HPDE6-E6E7 (cell line): ENCODE data around the gene TSBP1.
"Not testable (repeated sequence)": the region's sequence is repeated elsewhere in the genome, so short reads cannot be mapped to it uniquely, and the experiment has no call there.

ENCODE experiments used
- DNase-seq: peaks from one replicate; pipeline ENCODE4 v3.0.0; 2011; ENCODE audit warnings: missing footprints; ENCODE audit errors: extremely low spot score

The TSBP1 gene

DNA sequence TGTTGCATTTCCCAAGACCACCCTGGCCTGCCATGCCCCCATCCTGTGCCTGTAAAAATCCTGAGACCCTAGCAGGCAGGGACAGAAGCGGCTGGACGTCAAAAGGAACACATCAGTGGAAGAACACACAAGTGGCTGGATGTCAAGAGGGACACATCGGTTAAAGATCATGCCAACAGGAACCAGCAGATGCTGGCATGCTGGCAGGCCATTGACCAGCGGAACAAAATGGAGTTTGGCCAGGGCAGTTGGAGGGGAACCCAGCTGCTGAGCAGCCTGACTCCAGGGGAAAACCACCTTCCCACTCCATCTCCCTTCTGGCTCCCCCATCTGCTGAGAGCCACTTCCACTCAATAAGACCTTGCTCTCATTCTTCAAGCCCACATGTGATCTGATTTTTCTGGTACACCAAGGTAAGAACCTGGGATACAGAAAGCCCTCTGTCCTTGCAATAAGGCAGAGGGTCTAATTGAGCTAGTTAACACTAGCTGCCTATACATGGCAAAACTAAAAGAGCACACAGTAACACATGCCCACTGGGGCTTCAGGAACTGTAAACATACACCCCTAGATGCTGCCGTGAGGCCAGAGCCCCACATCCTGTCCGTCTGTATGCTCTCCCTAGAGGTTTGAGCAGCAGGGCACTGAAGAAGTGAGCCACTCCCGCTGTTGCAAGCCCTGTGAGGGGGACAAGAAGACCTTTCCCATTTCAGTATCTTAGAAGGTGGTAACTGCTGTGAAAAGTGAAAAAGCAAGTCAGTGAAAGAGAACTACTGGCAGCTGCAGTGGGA is 4.2 kb upstream of the TSBP1 start:
- DNase-seq, result no peak

DNA sequence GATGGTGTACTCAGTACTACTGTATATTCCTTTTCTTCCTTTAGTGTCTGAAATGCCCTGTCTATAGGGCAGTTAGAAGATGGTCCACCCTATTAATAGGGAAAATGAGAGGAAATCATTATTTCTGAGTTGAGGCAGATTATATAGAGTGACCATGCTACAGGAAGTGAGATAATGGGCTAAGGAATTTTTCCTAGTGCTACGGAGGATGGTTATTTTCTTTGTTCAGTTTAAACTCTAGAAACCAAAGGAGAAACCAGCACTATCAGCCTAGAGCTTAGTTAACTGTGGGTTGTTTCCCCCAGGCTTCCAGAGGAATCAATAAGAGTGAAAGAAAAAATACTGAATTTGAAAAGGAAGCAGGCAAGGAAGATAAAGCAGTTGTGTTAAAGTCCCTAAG is 474 bp downstream of the TSBP1 start:
- DNase-seq, result no peak

DNA sequence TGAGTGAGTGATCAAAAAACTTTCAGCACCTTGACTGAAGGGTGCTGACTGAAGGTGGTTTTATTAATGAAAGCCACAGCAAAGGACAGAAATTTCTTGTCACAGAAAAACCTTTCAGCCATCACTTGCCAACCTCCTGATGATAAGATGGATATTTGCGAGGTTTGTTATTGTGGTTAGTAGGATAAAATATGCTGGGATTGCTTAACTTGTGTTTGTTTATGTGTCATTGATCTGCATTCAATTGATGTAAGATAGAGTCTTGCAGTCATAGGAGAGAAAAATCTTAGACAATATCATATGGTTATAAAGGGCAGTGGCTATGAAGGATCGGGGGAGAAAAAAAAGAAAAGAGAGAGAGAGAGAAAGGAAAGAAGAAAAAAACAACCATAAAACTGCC is 1.2 kb downstream of the TSBP1 start:
- DNase-seq, result no peak

DNA sequence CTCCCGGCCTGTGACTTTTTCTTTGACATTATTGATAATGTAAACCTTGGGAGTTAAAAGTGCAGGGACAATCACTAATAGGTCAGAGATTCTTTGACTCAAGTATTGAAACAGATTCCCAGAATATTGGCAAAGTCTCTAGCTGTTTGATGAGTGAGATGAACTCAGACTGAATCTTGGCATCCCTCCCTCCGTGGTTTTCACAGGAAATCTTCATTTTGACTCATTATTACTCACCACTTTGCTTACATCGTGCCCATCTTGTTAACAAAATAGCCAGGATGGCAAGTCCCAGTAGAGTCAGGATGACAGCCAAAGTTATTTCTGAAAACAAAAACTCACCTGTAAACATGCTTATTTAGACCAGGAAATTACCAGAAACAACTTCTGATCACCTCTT is 2.0 kb downstream of the TSBP1 start:
- DNase-seq, result peak; percentile 60

DNA sequence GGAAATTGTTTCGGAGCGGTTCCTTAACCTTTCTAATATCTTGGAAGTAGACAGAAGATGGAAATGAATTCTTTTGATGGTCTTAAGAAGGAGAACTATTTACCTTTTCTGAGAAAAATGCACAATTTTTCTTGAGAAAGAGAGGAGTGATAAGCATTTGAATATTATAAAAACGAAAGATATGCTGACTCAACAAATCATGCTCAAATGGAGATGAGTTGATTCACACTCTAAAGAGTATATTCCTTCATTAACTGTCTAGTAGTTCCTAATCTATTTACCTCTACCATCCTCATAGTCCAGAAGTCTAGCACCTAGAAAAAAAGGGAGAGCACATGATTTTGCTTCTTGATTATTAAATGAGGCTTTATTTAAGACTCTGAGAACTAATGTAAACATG is 4.1 kb downstream of the TSBP1 start:
- DNase-seq, result no peak

DNA sequence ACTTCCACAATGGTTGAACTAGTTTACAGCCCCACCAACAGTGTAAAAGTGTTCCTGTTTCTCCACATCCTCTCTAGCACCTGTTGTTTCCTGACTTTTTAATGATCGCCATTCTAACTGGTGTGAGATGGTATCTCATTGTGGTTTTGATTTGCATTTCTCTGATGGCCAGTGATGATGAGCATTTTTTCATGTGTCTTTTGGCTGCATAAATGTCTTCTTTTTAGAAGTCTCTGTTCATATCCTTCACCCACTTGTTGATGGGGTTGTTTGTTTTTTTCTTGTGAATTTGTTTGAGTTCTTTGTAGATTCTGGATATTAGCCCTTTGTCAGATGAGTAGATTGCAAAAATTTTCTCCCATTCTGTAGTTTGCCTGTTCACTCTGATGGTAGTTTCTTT is 12.5 kb downstream of the TSBP1 start:
- not testable (repeated sequence) for DNase-seq

DNA sequence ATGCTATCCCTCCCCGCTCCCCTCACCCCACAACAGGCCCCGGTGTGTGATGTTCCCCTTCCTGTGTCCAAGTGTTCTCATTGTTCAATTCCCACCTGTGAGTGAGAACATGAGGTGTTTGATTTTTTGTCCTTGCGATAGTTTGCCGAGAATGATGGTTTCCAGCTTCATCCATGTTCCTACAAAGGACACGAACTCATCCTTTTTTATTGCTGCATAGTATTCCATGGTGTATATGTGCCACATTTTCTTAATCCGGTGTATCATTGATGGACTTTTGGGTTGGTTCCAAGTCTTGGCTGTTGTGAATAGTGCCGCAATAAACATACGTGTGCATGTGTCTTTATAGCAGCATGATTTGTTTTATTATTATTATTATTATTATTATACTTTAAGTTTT is 13.2 kb downstream of the TSBP1 start:
- not testable (repeated sequence) for DNase-seq

DNA sequence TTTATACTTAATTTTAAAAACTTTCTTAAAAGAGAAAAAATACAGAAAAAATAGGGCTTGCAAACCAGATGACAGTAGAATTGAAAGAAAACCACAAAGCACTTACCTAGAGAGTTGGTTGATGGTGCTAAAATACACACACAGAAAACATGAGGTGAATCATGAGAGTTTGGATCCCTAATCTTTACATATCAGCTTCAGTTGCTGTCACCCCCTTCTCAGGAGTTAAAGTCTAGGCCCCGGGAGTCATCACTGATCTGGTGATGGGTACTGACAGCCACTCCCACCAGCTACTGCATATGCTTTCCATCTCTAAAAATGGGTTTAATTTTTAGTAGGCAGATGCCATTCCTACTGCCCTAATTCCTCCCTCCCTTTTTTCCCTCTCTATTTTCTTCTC is 16.7 kb downstream of the TSBP1 start:
- DNase-seq, result no peak

DNA sequence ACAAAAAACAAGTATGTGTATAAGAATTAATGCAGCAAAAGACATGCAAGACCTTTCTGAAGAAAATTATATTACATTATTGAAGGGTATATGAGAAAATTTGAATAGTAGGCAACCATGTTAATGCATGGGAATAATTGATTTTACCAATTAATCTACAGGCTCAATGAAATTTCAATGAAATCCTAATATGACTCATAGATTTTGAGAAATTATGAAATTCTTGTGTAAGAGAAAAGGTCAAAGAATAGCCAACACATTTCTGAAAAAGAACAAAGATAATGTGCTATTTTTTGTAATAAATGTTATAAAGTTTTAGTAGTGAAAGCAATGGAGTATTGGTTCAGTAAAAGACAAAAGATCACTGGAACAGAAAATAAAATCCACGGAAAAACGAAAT is 18.4 kb downstream of the TSBP1 start:
- no peak for DNase-seq

DNA sequence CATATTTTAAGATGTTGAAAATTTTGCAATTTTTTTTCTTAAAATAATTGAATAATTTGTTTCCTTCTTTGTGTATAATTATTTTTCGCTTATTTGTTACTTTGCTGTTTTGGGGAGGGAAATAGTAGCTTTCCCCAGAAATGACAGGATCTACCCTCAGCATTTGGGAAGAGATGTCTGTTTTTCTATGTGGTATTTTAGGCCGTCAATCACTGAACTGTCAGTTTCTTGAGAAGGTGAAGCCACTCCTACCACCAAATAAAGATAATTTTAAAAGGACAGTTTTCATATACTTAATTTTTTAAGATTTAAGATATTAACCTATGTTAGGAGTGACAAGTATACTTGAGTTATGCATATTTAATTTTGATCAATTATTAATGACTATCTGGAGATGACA is 31.5 kb downstream of the TSBP1 start:
- DNase-seq, result no peak

DNA sequence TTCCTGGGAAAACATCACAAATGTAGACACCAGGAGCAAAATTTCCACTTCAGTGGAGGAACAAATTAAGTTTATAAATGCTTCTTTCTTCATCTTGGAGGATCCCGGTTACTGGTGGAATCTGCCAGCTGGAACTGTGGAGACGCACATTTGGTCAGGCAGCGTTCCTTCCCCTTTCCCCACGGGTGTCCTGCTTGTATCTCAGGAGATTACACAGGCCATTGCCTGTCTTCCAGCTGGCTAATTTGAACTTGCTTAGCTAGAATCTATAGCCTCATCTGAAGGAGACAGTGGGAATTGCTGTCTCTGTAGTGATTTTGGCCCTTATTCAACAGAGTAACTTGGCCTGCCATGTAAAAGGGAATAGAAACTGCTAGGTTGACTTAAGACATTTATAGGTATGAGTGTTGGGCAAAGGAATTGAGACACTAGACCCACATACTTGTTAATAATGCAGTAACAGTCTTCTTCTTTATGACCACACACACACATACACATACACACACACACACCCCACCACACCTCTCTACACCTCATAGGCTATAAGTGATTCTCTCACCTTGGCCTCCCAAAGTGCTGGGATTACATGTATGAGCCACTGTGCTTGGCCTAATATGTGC is 34.4 kb downstream of the TSBP1 start:
- no peak for DNase-seq

DNA sequence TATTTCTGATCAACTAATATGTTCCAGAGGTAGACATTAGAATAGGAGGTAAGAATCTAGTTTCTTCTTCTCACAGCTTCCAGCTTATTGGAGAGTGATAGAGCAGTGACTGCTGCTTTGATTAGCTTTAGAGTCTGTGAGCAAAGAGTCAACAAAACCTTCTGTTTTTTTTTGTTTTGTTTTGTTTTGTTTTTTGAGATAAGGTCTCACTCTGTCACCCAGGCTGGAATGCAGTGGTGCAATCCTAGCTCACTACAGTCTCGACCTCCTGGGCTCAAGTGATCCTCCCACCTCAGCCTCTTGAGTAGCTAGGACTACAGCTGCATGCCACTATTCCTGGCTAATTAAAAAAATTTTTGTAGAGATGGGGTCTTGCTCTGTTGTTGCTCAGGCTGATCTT is 39.3 kb downstream of the TSBP1 start:
- no peak for DNase-seq

DNA sequence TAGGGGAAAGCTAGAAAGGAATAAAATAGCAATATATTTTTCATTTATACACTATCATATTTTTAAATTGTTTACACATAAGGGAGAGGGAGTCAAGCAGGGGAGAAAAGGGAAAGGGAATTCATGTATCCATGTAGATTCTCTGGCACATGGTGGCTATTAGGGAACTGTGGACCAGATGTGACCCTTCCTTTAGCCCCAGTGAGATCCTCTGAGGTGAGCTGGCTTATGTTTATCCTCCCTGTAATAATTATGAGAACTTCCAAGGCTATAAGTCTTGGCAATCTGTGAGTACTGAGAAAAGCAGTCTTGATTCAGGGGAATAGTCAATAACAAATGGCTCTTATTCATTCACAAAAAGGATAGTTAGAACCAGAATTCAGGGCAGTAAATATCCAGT is 42.6 kb downstream of the TSBP1 start:
- DNase-seq, result no peak

DNA sequence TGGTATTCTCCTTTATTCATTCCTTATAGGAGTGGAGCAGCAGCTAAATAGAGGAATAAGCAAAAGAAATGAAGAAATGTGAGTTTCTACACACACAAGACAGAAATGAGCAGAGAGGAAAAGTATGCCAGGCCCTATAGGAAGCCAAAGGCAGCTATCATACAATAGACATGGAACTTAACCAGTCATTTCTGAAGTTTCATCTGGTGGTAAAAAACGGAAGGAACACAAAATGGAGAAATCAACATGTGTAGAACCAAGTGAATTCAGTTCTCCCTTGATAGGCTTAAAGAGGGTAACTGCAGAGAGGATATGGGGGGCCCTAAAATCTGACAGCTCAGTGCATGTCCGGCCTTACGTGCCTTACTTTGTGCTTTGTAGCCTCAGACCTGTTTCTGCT is 44.6 kb downstream of the TSBP1 start:
- DNase-seq, result no peak

DNA sequence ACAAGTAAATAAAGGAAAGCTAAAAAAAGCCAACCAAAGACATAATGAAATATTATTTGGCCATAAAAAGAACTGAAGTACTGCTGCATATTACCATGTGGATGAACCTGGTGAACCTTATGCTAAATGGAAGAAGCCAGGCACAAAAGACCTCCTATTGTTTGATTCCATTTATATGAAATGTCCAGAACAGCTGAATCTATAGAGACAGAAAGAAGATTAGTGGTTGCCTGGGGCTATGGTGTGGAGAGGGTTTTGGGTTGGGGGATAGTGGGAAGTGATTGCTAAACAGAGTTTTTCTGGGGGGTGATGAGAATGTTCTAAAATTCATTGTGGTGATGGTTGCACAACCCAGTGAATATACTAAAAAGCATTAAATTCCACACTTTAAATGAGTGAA is 53.2 kb downstream of the TSBP1 start:
- no peak for DNase-seq

DNA sequence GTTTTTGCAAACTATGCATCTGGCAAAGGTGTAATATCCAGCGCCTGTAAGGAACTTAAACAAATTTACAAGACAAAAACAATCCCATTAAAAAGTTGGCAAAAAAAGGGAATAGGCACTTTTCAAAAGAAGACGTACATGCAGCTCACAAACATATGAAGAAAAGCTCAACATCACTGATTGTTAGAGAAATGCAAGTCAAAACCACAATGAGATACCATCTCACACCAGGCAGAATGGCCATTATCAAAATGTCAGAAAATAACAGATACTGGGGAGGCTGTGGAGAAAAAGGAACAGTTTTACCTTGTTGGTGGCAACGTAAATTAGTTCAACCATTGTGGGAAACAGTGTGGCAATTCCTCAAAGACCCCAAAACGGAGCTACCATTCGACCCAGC is 54.2 kb downstream of the TSBP1 start:
- no peak for DNase-seq

DNA sequence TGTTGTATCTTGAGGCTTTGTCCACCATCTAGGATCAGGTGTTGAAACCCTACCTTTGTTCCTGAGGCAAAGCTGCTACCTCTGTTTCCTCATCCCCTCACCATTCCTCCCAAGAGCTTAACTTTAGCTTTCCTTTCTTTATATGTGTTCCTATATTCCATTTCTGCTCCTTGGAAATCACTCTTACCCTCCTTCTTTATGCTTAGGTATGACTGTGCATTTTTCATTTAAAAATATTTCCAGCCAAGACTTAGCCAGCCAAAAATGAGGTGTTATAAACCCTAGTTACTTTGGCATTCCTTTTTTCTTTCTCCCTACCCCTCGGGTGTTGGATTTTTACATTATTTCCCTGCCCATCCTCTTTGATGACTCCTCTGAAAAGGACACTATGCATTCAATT is 57.7 kb downstream of the TSBP1 start:
- DNase-seq, result no peak

DNA sequence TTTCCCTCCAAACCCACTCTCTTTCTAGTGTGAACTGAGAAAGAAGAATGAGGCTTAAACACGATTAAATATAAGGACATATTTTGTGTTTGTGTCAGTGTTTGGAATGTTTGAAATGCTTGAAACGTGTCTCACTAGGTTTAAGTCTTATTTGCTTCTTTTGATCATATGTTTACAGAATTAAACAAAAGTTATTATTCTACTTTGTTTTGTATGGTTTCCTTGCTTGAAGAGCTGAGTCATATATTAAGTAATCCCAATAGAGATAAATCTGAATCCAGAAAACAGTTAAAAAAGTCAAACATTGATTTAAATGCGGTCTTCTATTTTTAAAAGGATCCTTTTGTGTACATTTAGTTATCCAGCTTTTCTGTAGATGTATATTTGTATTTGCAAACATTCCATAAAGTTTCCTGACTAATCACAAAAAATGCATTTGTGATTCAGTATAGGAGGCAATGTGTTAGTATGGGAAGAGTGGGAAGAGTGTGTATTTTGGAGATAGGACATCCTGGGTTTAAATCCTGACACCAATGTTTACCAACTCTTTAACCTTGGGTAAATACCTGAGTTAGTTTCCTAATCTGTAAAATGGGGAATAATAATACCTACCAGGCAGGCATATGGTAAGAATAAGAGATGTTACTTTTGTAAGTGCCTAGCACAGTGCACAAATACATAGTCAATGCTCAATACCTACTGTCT is 72.9 kb downstream of the TSBP1 start:
- DNase-seq, result no peak

DNA sequence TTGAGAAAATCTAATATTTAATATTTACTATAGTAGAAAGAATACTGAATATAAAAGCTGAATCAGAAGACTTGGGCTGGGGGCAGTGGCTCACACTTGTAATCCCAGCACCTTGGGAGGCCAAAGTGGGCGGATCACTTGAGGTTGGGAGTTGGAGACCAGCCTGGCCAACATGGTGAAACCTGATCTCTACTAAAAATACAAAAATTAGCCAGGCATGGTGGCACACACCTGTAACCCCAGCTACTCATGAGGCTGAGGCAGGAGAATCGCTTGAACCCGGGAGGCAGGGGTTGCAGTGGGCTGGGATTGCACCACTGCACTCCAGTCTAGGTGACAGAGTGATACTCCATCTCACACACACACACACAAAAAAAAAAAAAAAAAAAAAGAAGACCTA is 76.7 kb downstream of the TSBP1 start:
- not testable (repeated sequence) for DNase-seq

DNA sequence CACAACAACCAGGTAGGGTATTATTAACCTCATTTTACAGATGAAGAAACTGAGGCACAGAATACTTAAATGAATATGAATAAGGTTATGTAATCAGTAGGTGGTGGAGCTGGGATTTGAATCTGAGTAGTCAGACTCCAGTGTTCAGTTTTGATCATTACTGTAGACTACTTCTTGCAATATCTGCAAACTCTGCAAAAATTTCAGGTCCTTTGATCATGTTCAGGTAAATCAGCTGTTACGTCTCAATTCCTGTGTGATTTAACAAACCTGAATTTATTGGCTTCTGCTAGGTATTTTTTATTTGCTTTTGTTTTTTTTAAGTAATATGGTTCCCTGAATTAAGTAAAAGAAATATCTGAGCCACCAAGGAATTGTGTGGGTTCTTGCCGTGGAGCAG is 77.1 kb downstream of the TSBP1 start:
- DNase-seq, result no peak

DNA sequence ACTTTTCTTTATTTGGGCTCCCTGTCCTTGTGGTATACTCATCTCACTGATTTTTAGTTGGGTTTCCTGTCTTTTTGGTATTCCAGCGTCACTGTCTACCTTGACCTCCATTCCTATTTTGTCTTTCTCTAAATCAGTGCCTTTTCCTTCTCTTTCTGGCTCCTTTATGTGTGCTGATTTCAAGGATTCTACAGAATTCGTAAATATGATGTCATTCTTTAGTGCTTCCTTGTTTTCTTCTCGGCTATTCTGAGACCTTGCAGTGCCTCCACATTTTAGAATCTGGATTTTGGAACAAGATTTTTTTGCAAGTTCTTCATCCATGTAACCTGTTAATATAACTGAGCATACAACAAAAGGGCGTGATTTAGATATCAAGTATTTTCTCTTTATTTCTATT is 78.0 kb downstream of the TSBP1 start:
- DNase-seq, result no peak

DNA sequence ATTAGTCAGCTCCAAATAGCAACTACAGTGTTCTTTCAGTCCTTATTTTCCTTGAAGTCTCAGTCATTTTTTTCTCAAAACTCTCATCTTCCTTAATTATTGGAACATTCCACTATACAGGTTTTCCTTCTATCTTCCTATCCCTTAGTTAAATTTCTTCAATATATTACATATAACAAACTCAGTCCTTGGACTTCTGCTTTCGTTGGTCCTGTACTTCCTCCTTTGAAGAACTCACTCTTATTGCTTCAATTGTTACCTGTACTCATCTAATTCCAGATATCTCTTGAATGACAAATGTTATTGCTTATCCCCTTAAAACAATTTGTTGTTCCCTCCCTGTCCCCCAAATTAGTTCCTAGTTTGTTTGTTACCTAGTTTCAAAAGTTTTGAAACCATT is 80.2 kb downstream of the TSBP1 start:
- DNase-seq, result no peak

DNA sequence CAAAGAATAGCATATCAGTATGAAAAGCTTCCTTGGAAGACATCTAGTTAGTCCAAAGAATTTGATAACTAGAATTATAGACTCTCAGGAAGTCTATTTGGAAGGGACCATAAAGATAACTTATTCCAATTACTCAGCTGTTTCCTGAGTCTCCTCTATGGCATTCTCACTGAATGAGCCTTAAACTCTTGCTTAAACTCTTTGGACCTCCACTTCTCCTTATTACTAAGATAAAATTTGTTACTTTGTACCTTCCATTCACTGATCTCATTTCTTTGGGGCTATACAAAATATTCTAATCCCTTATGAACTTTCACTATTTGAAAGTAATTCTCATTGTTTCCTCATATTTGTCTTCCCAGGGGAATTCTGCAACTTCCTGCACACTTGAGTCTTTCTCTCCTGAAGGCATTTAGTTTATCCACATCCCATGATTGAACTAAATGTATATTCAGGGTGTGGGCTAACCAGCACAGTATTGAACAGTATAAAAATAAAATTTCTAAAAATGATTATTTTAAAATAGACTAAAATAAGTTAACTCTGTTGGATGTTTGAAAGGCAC is 80.7 kb downstream of the TSBP1 start:
- DNase-seq, result no peak
